Naive B cell (primary cell): Measurements from ENCODE around the gene LGI1. TPM values are rescaled to one million over a fixed set of nuclear protein-coding genes. Genes with fewer than 3 reads are reported as not detected.

Source experiments
- polyA plus RNA-seq, 6 donors: library from polyadenylated mRNA; unstranded; fragments of 300-500 nt; fragmentation: Illumina TruSeq; gene quantifications; one replicate each; pipeline ENCODE4 v1.2.3, GENCODE V29; 2021; ENCODE audit warnings: low read depth in 6 of 6

The LGI1 gene
- polyA plus RNA-seq, 6 donors from 2014 or later = not detected

Other genes with a start within 250 kb of the LGI1 start
- not detected for gene FFAR4, start 191.3 kb upstream of the LGI1 start, polyA plus RNA-seq
- not detected for gene RBP4, start 156.7 kb upstream of the LGI1 start, polyA plus RNA-seq
- not detected for gene PDE6C, start 145.4 kb upstream of the LGI1 start, polyA plus RNA-seq
- gene FRA10AC1, start 55.3 kb upstream of the LGI1 start, polyA plus RNA-seq = 1 to 10 TPM; 4.6 to 7.8 (median 6.3) TPM
- gene SLC35G1, start 136.0 kb downstream of the LGI1 start, polyA plus RNA-seq = under 1 TPM in 5 of 6 donors, not detected in 1; 0.08 to 0.94 (median 0.21) TPM
- 1 to 10 TPM in 1 of 6 donors, under 1 TPM in 5; 0.32 to 1.9 (median 0.44) TPM for gene PLCE1, start 236.0 kb downstream of the LGI1 start, polyA plus RNA-seq